ENCODE measurements around the gene BRWD1. TPM values are rescaled to one million over a fixed set of nuclear protein-coding genes. Genes with fewer than 3 reads are reported as not detected.

The BRWD1 gene
- total and polyA plus RNA-seq, 2 of the 8 experiments (the other 6 are each of a cell fraction or from before 2014, with no cell fraction given) = 9.3 to 45.2 TPM

- Histone ChIP-seq H3K14ac (ENCODE audit: insufficient read length) (no peak overlapping the region), H2BK12ac (ENCODE audit: low read depth, low read length) (no peak overlapping the region), H4K5ac (ENCODE audit: insufficient read length, low read depth, low read length) (no peak overlapping the region), H3K27ac (ENCODE audit: low read depth, low read length) (no peak overlapping the region), H2AK5ac (ENCODE audit: low read depth, low read length) (no peak overlapping the region), H3K4ac (replicated peaks; ENCODE audit: insufficient read length, low read depth, low read length) (no peak overlapping the region), H2AFZ (ENCODE audit: low read length) (no peak overlapping the region), H2BK5ac (ENCODE audit: low read depth, low read length) (no peak overlapping the region), H2BK20ac (ENCODE audit: low read length) (no peak overlapping the region), H4K91ac (replicated peaks; ENCODE audit: insufficient read length, low read length) (no peak overlapping the region), H4K20me1 (replicated peaks in 1 of 2; ENCODE audit: control insufficient read depth in 1 of 2, insufficient read depth in 2 of 2, low read length in 2 of 2) (peaks cover 0 to 1% of the 10 kb centered on the region in 2 experiments), H3K79me1 (ENCODE audit: low read depth, low read length) (no peaks in the 10 kb centered on the region; the same call in 1 of the 2 replicates), H3K18ac (ENCODE audit: extremely low read depth, low read length) (no peak overlapping the region), H3K9me3 (ENCODE audit: insufficient read depth in 2 of 2, low read depth in 1 of 2, low read length in 1 of 2) (no peaks in the 10 kb centered on the region), H3K23ac (ENCODE audit: insufficient read length) (no peak overlapping the region), H3K23me2 (ENCODE audit: low read depth, low read length) (no peaks in the 10 kb centered on the region), H3K4me3 (ENCODE audit: extremely low read depth in 1 of 4, insufficient read depth in 2 of 4, low read depth in 3 of 4, low read length in 4 of 4) (no peak overlapping the region), H3K79me2 (ENCODE audit: control insufficient read depth in 1 of 2, insufficient read depth in 2 of 2, low read length in 2 of 2) (peaks cover 0 to 7% of the 10 kb centered on the region in 2 experiments; a peak in 2 of 4 replicates), H2BK120ac (replicated peaks; ENCODE audit: low read depth, low read length) (no peak overlapping the region), H3K27me3 (replicated peaks in 1 of 4; ENCODE audit: control insufficient read depth in 3 of 4, extremely low read depth in 1 of 4, insufficient read depth in 3 of 4, low read length in 3 of 4) (no peaks in the 10 kb centered on the region), H4K8ac (ENCODE audit: extremely low read depth, insufficient read depth, low read length) (no peak overlapping the region), H3K9ac (replicated peaks in 1 of 4; ENCODE audit: extremely low read depth in 1 of 4, low read depth in 3 of 4, low read length in 3 of 4) (no peak overlapping the region), H3K4me1 (replicated peaks in 1 of 4; ENCODE audit: control insufficient read depth in 3 of 4, insufficient read depth in 4 of 4, low read length in 3 of 4) (no peaks in the 10 kb centered on the region), H2BK15ac (ENCODE audit: low read length) (no peak overlapping the region), H3K4me2 (ENCODE audit: insufficient read depth in 1 of 2, low read depth in 2 of 2, low read length in 2 of 2) (no peak overlapping the region), H3K56ac (replicated peaks; ENCODE audit: insufficient read length, low read depth, low read length) (no peak overlapping the region), H3K36me3 (ENCODE audit: control insufficient read depth in 2 of 4, insufficient read depth in 4 of 4, low read length in 3 of 4) (peaks cover 2 to 51% (median 22%) of the 10 kb centered on the region in 4 experiments; a peak in 7 of 8 replicates)
- ChIA-PET POLR2A (ENCODE audit: partially characterized antibody) (no interaction called here), CTCF (ENCODE audit: partially characterized antibody) (interaction anchor here (0.8 to 1.6 kb wide), 2 partner anchors 269 to 339 kb away, joined by 3 read pairs; no protein-coding TSS in a partner anchor)
- TF ChIP-seq TEAD4 (IDR thresholded peaks at IDR 0.05; ENCODE audit: low read depth, low read length) (no peak), RAD21 (IDR thresholded peaks at IDR 0.05 in 1 of 2, conservative IDR thresholded peaks at IDR 0.05 in 1 of 2; ENCODE audit: low read depth in 2 of 2, low read length in 2 of 2) (peak in 1 of 2 experiments; percentile 12; a peak in 1 of 4 replicates)
- 89% methylated on average over 4 of the region's 4 CpGs; no CpG with 5 or more reads in 1 of the 2 experiments for WGBS, 2 experiments (ENCODE audit: extremely low coverage in 1 of 2, insufficient coverage in 1 of 2, insufficient read length in 1 of 2, insufficient replicate concordance in 2 of 2, low coverage in 1 of 2, low lambda C conversion rate in 2 of 2, missing lambda C conversion rate in 1 of 2)
- DNase-seq (ENCODE audit: low read depth in 1 of 2, low spot score in 2 of 2) (no peak), FAIRE-seq (no peak)
Measured at GRCh38 chr21:39175154-39175553, 138.3 kb downstream of the BRWD1 start.

Measured in H1 (cell line).